Activated naive CD4-positive, alpha-beta T cell treated with anti-CD3 and anti-CD28 coated beads for 36 hours (primary cell): Measurements from ENCODE around the gene PCDHB7. TPM values are rescaled to one million over a fixed set of nuclear protein-coding genes. Genes with fewer than 3 reads are reported as not detected.
"Not testable (repeated sequence)": the region's sequence is repeated elsewhere in the genome, so short reads cannot be mapped to it uniquely, and the experiment has no call there.

Source experiments
- CTCF ChIA-PET: fragments of 350-600 bp; sonication (Branson Sonifier 250); formaldehyde crosslinking; loops from one replicate; lab custom pipeline; 2021; ENCODE audit warnings: antibody characterized with exemption; lab: Charles Lee
- DNase-seq: peaks from one replicate; pipeline ENCODE4 v3.0.0-alpha.2; 2020
- H3K27ac Mint-ChIP-seq: one replicate; pipeline ENCODE4 v1.8.0; 2021; ENCODE audit warnings: mild to moderate bottlenecking, mixed read lengths
- H3K27me3 Mint-ChIP-seq: one replicate; pipeline ENCODE4 v1.8.0; 2021; ENCODE audit warnings: low read depth, mixed read lengths
- H3K36me3 Mint-ChIP-seq: one replicate; pipeline ENCODE4 v1.8.0; 2021; ENCODE audit warnings: low read depth, mixed read lengths
- H3K4me1 Mint-ChIP-seq: one replicate; pipeline ENCODE4 v1.8.0; 2021; ENCODE audit warnings: low read depth, mixed read lengths
- H3K4me3 Mint-ChIP-seq: one replicate; pipeline ENCODE4 v1.8.0; 2021; ENCODE audit warnings: mild to moderate bottlenecking, moderate library complexity, mixed read lengths
- H3K9me3 Mint-ChIP-seq: one replicate; pipeline ENCODE4 v1.8.0; 2021; ENCODE audit warnings: mixed read lengths
- intact Hi-C: fragments of 100-400 bp; cut with micrococcal nuclease; formaldehyde crosslinking; loops from one replicate; pipeline ENCODE4 v1.15.1; 2023
- total RNA-seq, 2 experiments: library from RNA; stranded (reverse); gene quantifications; one replicate each; pipeline ENCODE4 v1.2.3, GENCODE V29; 2021

Gene PCDHB7
- not detected for total RNA-seq

GRCh38 chr5:141172381-141173204 is at the start of gene PCDHB7:
TSS of gene PCDHB7 (plus strand) at chr5:141172644. CDS start at chr5:141172836, 192 bp downstream.
- intact Hi-C loops = loop anchor here (5.0 kb wide), 1 partner anchor 90 kb away; no protein-coding TSS in a partner anchor
- H3K9me3 Mint-ChIP-seq = peaks cover 10% of the 10 kb centered on the region
- no peaks in the 10 kb centered on the region for H3K4me1 Mint-ChIP-seq
- H3K27me3 Mint-ChIP-seq = peaks cover 41% of the 10 kb centered on the region
- peaks cover 5% of the 10 kb centered on the region for H3K36me3 Mint-ChIP-seq
- H3K27ac Mint-ChIP-seq = no peak within 1 kb of the TSS
- H3K4me3 Mint-ChIP-seq = no peak within 1 kb of the TSS
- DNase-seq = peak; percentile 58
- CTCF ChIA-PET = interaction anchor here (0.7 to 1.4 kb wide), 2 partner anchors 248 to 1065 kb away, joined by 3 read pairs; partner anchors contain the start of gene PCDHGA11

GRCh38 chr5:141123396-141124135 is 48.9 kb upstream of the PCDHB7 start:
- H3K36me3 Mint-ChIP-seq, H3K4me1 Mint-ChIP-seq, H3K4me3 Mint-ChIP-seq, DNase-seq, intact Hi-C loops, H3K27ac Mint-ChIP-seq, CTCF ChIA-PET, H3K9me3 Mint-ChIP-seq: not testable (repeated sequence)
- peaks cover 35% of the 10 kb centered on the region for H3K27me3 Mint-ChIP-seq

GRCh38 chr5:141127305-141127704 is 45.1 kb upstream of the PCDHB7 start:
- Mint-ChIP-seq H3K9me3 (peaks cover 7% of the 10 kb centered on the region), H3K36me3 (peaks cover 5% of the 10 kb centered on the region), H3K27me3 (peaks cover 23% of the 10 kb centered on the region), H3K27ac (no peak overlapping the region), H3K4me1 (no peaks in the 10 kb centered on the region), H3K4me3 (no peak overlapping the region)
- CTCF ChIA-PET = no interaction called here
- intact Hi-C loops = no loop called here
- DNase-seq = no peak

- no peak within 1 kb of the TSS for H3K27ac Mint-ChIP-seq
- peak; percentile 48 for DNase-seq
- CTCF ChIA-PET = interaction anchor here (0.5 to 0.7 kb wide), 2 partner anchors 380 to 429 kb away, joined by 3 to 6 read pairs; no protein-coding TSS in a partner anchor
- H3K4me3 Mint-ChIP-seq = peak within 1 kb of the TSS; percentile 63
- H3K27me3 Mint-ChIP-seq = peaks cover 27% of the 10 kb centered on the region
- H3K36me3 Mint-ChIP-seq = peaks cover 4% of the 10 kb centered on the region
- peaks cover 32% of the 10 kb centered on the region for H3K9me3 Mint-ChIP-seq
- intact Hi-C loops = no loop called here
- peaks cover 6% of the 10 kb centered on the region for H3K4me1 Mint-ChIP-seq
Measured at GRCh38 chr5:141135030-141135717, 37.3 kb upstream of the PCDHB7 start, which contains the start of gene PCDHB5. TSS of gene PCDHB5 (plus strand) at chr5:141135206. CDS start at chr5:141135435, 229 bp downstream.

- CTCF ChIA-PET = interaction anchor here (0.5 to 0.7 kb wide), 2 partner anchors 379 to 429 kb away, joined by 3 to 6 read pairs; no protein-coding TSS in a partner anchor
- peaks cover 32% of the 10 kb centered on the region for H3K9me3 Mint-ChIP-seq
- H3K4me1 Mint-ChIP-seq = peaks cover 6% of the 10 kb centered on the region
Measured at GRCh38 chr5:141135718-141136266, 36.7 kb upstream of the PCDHB7 start.

GRCh38 chr5:141137346-141137745 is 35.1 kb upstream of the PCDHB7 start:
- H3K27ac Mint-ChIP-seq, intact Hi-C loops, H3K36me3 Mint-ChIP-seq, H3K4me3 Mint-ChIP-seq, DNase-seq, H3K4me1 Mint-ChIP-seq, CTCF ChIA-PET: not testable (repeated sequence)
- H3K9me3 Mint-ChIP-seq = peaks cover 32% of the 10 kb centered on the region
- peaks cover 27% of the 10 kb centered on the region for H3K27me3 Mint-ChIP-seq

More at GRCh38 chr5:141135718-141136266, 36.7 kb upstream of the PCDHB7 start:
- Mint-ChIP-seq H3K27ac (no peak overlapping the region), H3K27me3 (peaks cover 27% of the 10 kb centered on the region), H3K4me3 (peak overlapping the region; percentile 63), H3K36me3 (peaks cover 4% of the 10 kb centered on the region)
- intact Hi-C loops = no loop called here
- no peak for DNase-seq

GRCh38 chr5:141149812-141150211 is 22.6 kb upstream of the PCDHB7 start, which contains the start of gene PCDHB6:
TSS of gene PCDHB6 (plus strand) at chr5:141150057. CDS start at chr5:141150258, 201 bp downstream.
- no peak within 1 kb of the TSS for H3K27ac Mint-ChIP-seq
- H3K4me1 Mint-ChIP-seq = peaks cover 4% of the 10 kb centered on the region
- H3K27me3 Mint-ChIP-seq = peaks cover 37% of the 10 kb centered on the region
- intact Hi-C loops = no loop called here
- H3K36me3 Mint-ChIP-seq = peaks cover 11% of the 10 kb centered on the region
- H3K4me3 Mint-ChIP-seq = no peak within 1 kb of the TSS
- DNase-seq = peak; percentile 21
- CTCF ChIA-PET = interaction anchor here (0.7 kb wide), 1 partner anchor 11 kb away, joined by 3 read pairs; no protein-coding TSS in a partner anchor
- peaks cover 22% of the 10 kb centered on the region for H3K9me3 Mint-ChIP-seq

GRCh38 chr5:141150224-141150992 is 22.0 kb upstream of the PCDHB7 start:
- Mint-ChIP-seq H3K27me3 (peaks cover 39% of the 10 kb centered on the region), H3K36me3 (peaks cover 11% of the 10 kb centered on the region), H3K27ac (no peak overlapping the region), H3K4me3 (no peak overlapping the region), H3K9me3 (peaks cover 22% of the 10 kb centered on the region), H3K4me1 (peaks cover 4% of the 10 kb centered on the region)
- no peak for DNase-seq
- intact Hi-C loops = no loop called here
- CTCF ChIA-PET = interaction anchor here (0.7 kb wide), 1 partner anchor 12 kb away, joined by 3 read pairs; no protein-coding TSS in a partner anchor

- H3K36me3 Mint-ChIP-seq = peaks cover 12% of the 10 kb centered on the region
- intact Hi-C loops = no loop called here
- no peak overlapping the region for H3K4me3 Mint-ChIP-seq
- H3K27ac Mint-ChIP-seq = no peak overlapping the region
- CTCF ChIA-PET = no interaction called here
- peaks cover 22% of the 10 kb centered on the region for H3K9me3 Mint-ChIP-seq
- H3K27me3 Mint-ChIP-seq = peaks cover 43% of the 10 kb centered on the region
- peaks cover 4% of the 10 kb centered on the region for H3K4me1 Mint-ChIP-seq
- DNase-seq = no peak
Measured at GRCh38 chr5:141150993-141151325, 21.5 kb upstream of the PCDHB7 start.

GRCh38 chr5:141151632-141152031 is 20.8 kb upstream of the PCDHB7 start:
- H3K27ac Mint-ChIP-seq, H3K4me1 Mint-ChIP-seq, H3K4me3 Mint-ChIP-seq, intact Hi-C loops, CTCF ChIA-PET, DNase-seq: not testable (repeated sequence)
- Mint-ChIP-seq H3K9me3 (peaks cover 24% of the 10 kb centered on the region), H3K36me3 (peaks cover 14% of the 10 kb centered on the region), H3K27me3 (peaks cover 50% of the 10 kb centered on the region)

- H3K27ac Mint-ChIP-seq, intact Hi-C loops, H3K4me3 Mint-ChIP-seq, DNase-seq, H3K4me1 Mint-ChIP-seq, CTCF ChIA-PET: not testable (repeated sequence)
- H3K36me3 Mint-ChIP-seq = peaks cover 16% of the 10 kb centered on the region
- peaks cover 55% of the 10 kb centered on the region for H3K27me3 Mint-ChIP-seq
- peaks cover 27% of the 10 kb centered on the region for H3K9me3 Mint-ChIP-seq
Measured at GRCh38 chr5:141152096-141152495, 20.3 kb upstream of the PCDHB7 start.
